GM12878 (cell line): ENCODE results near the gene ATP5F1B. TPM values are rescaled to one million over a fixed set of nuclear protein-coding genes. Genes with fewer than 3 reads are reported as not detected.

Experiments used
- BCL11A ChIP-seq: IDR thresholded peaks from 2 replicates; pipeline ENCODE4 v1.6.1; 2011; ENCODE audit warnings: low read depth, low read length
- CBX3 ChIP-seq: fragments of 200-600 bp; sonication (generic); IDR thresholded peaks from 2 replicates; pipeline ENCODE4 v1.6.1; 2016; ENCODE audit warnings: low read depth, borderline replicate concordance
- E4F1 ChIP-seq: fragments of 450-650 bp; IDR thresholded peaks from 2 replicates; pipeline ENCODE4 v1.6.1; 2018; ENCODE audit warnings: borderline replicate concordance, mild to moderate bottlenecking; ENCODE audit not compliant: partially characterized antibody
- ETV6 ChIP-seq, 2 experiments: fragments of 450-650 bp in 1 of 2; IDR thresholded peaks in 1 of 2; conservative IDR thresholded peaks in 1 of 2; 2 replicates each; pipeline ENCODE4 v1.6.1; 2014; ENCODE audit warnings: antibody characterized with exemption in 1 of 2, borderline replicate concordance in 1 of 2, low read depth in 1 of 2, mild to moderate bottlenecking in 1 of 2, moderate library complexity in 1 of 2
- FOXK2 ChIP-seq: fragments of 450-650 bp; IDR thresholded peaks from 2 replicates; pipeline ENCODE4 v1.6.1; 2017; ENCODE audit warnings: mild to moderate bottlenecking, moderate library complexity
- HDAC6 ChIP-seq: fragments of 200-600 bp; sonication (generic); IDR thresholded peaks from one replicate; pipeline ENCODE4 v1.8.0; 2017; ENCODE audit warnings: antibody characterized with exemption; ENCODE audit not compliant: unreplicated experiment
- MYC ChIP-seq: IDR thresholded peaks from 2 replicates; pipeline ENCODE4 v1.6.1; 2011; ENCODE audit warnings: mild to moderate bottlenecking, low read length, moderate library complexity, inconsistent platforms; ENCODE audit not compliant: insufficient read depth, insufficient replicate concordance, insufficient read length, severe bottlenecking
- POU2F2 ChIP-seq: IDR thresholded peaks from 3 replicates; pipeline ENCODE4 v1.6.1; 2011; ENCODE audit warnings: low read depth, mild to moderate bottlenecking, low read length, borderline replicate concordance
- SKIL ChIP-seq: fragments of 450-650 bp; IDR thresholded peaks from 2 replicates; pipeline ENCODE4 v1.6.1; 2017; ENCODE audit warnings: mild to moderate bottlenecking, low read depth, inconsistent platforms; ENCODE audit not compliant: poor library complexity, severe bottlenecking
- polyA plus RNA-seq, 11 experiments: library from polyadenylated mRNA; depleted of rRNA in 4 of 11; unstranded in 6 of 11; stranded (reverse) in 5 of 11; fragments of >200 nt; fragmentation: Nextera tagmentation in 4 of 11; fragmentation: Illumina TruSeq in 1 of 11; extraction: Ambion mirVana in 4 of 11; extraction: Trizol in 1 of 11; gene quantifications; 1 replicate in 1 of 11; 2 replicates in 10 of 11; pipeline versions ENCODE4 v1.2.1 to v1.2.3, GENCODE V29; 2011 to 2016; ENCODE audit warnings: inconsistent platforms in 2 of 11, missing spikeins in 2 of 11, low read depth in 1 of 11
- total RNA-seq, 4 experiments: library from RNA; depleted of rRNA in 3 of 4; stranded (reverse); fragments of >200 nt in 3 of 4; fragmentation: Illumina TruSeq in 1 of 4; extraction: Trizol in 1 of 4; gene quantifications; 2 replicates each; pipeline versions ENCODE4 v1.2.1 to v1.2.3, GENCODE V29; 2013 to 2021

The ATP5F1B gene
- total and polyA plus RNA-seq, 10 of the 15 experiments (the other 5 are each of a cell fraction or from before 2014, with no cell fraction given) = 671 to 1,908 (median 1,031) TPM

GRCh38 chr12:56688846-56689109 lies 43.0 kb upstream of the ATP5F1B start (continued):
- peak; percentile 2 for TF ChIP-seq SKIL
- TF ChIP-seq ETV6 (conservative IDR thresholded peaks at IDR 0.05 in 1 of 2, IDR thresholded peaks at IDR 0.05 in 1 of 2; ENCODE audit: borderline replicate concordance in 1 of 2, low read depth in 1 of 2) = no peak
- no peak for TF ChIP-seq HDAC6
- TF ChIP-seq FOXK2 = no peak
- no peak for TF ChIP-seq MYC
- no peak for TF ChIP-seq CBX3
- TF ChIP-seq POU2F2 = no peak
- no peak for TF ChIP-seq E4F1
- no peak for TF ChIP-seq BCL11A
